ENCODE results near the gene EWSR1.

- TF ChIP-seq CTCF (IDR thresholded peaks at IDR 0.05; ENCODE audit: insufficient read depth, low read length), result no peak
- no peak for TF ChIP-seq GABPA (IDR thresholded peaks at IDR 0.05; ENCODE audit: low read depth)
- no peak for TF ChIP-seq POLR2AphosphoS5 (IDR thresholded peaks at IDR 0.05; ENCODE audit: low read depth)
These were observed 36.8 kb upstream of the EWSR1 start for GRCh38 chr22:29230972-29231875.

All from HL-60 (cell line).